GM12878 (cell line): ENCODE data around the gene ZDHHC5. TPM values are rescaled to one million over a fixed set of nuclear protein-coding genes. Genes with fewer than 3 reads are reported as not detected.

Experiments used
- ATAC-seq: fragments of 200-7000 bp; cut with Tn5 transposase; 3 replicates; pipeline ENCODE4 v1.9.1; 2020; ENCODE audit warnings: mild to moderate bottlenecking, moderate library complexity
- BruUV-seq: library from RNA; stranded (reverse); fragments of 400-500 nt; replicated peaks from 2 replicates; lab custom pipeline; 2021; lab: Mats Ljungman, UMichigan
- CTCF ChIA-PET: fragments of 300-600 bp; sonication (Branson Sonifier 250); formaldehyde crosslinking; extraction: SDS; loops from one replicate; lab custom pipeline; 2021; ENCODE audit warnings: inconsistent platforms; lab: Yijun Ruan, JAX
- POLR2A ChIA-PET: fragments of 350-600 bp; formaldehyde crosslinking; extraction: SDS; loops from one replicate; lab custom pipeline; 2021; ENCODE audit warnings: inconsistent platforms; lab: Charles Lee
- RAD21 ChIA-PET: fragments of 300-600 bp; sonication (Branson Sonifier 250); formaldehyde crosslinking; loops from one replicate; lab custom pipeline; 2023; ENCODE audit warnings: antibody characterized with exemption; ENCODE audit not compliant: unreplicated experiment; lab: Charles Lee
- SMC1A ChIA-PET: fragments of 300-600 bp; sonication (Branson Sonifier 250); formaldehyde crosslinking; loops from one replicate; lab custom pipeline; 2023; ENCODE audit not compliant: unreplicated experiment, uncharacterized antibody; lab: Charles Lee
- DNase-seq: peaks from one replicate; pipeline ENCODE4 v3.0.0-alpha.2; 2011; ENCODE audit warnings: low read depth, low spot score
- FAIRE-seq: peaks from 3 replicates; lab custom pipeline; 2011; peaks lifted over from hg19 to GRCh38; lab: Jason Lieb, UNC
- H2AFZ ChIP-seq: 2 replicates; pipeline ENCODE4 v1.6.0; 2011; ENCODE audit warnings: low read depth, low read length, control low read depth; ENCODE audit not compliant: control insufficient read depth
- H3K27ac ChIP-seq: 2 replicates; pipeline ENCODE4 v1.5.1; 2011; ENCODE audit warnings: control low read depth; ENCODE audit not compliant: control insufficient read depth, insufficient read depth
- H3K27me3 ChIP-seq, 2 experiments: replicated peaks in 1 of 2; 2 replicates each; pipeline versions ENCODE4 v1.6.0 to v1.6.1; 2011; ENCODE audit warnings: low read length in 1 of 2; ENCODE audit not compliant: control insufficient read depth in 2 of 2, insufficient read depth in 2 of 2
- H3K36me3 ChIP-seq, 2 experiments: 2 replicates each; pipeline ENCODE4 v1.5.1; 2011; ENCODE audit warnings: low read length in 1 of 2; ENCODE audit not compliant: control insufficient read depth in 2 of 2, insufficient read depth in 2 of 2
- H3K4me1 ChIP-seq: 2 replicates; pipeline ENCODE4 v1.6.1; 2011; ENCODE audit warnings: mild to moderate bottlenecking, low read length, moderate library complexity, mixed read lengths; ENCODE audit not compliant: control insufficient read depth, insufficient read depth
- H3K4me2 ChIP-seq: 2 replicates; pipeline ENCODE4 v1.6.0; 2011; ENCODE audit warnings: control low read depth; ENCODE audit not compliant: control insufficient read depth, insufficient read depth
- H3K4me3 ChIP-seq: fragments of 200-600 bp; sonication (generic); 2 replicates; pipeline ENCODE4 v1.5.1; 2016
- H3K79me2 ChIP-seq: 2 replicates; pipeline ENCODE4 v1.6.0; 2011; ENCODE audit warnings: low read length; ENCODE audit not compliant: control insufficient read depth, insufficient read depth
- H3K9ac ChIP-seq: 2 replicates; pipeline ENCODE4 v1.8.0; 2011; ENCODE audit warnings: low read length, control low read depth, mixed read lengths; ENCODE audit not compliant: control insufficient read depth, insufficient read depth
- H3K9me3 ChIP-seq: replicated peaks from 3 replicates; pipeline ENCODE4 v1.5.1; 2011; ENCODE audit warnings: mild to moderate bottlenecking, low read length; ENCODE audit not compliant: control insufficient read depth, insufficient read depth
- H4K20me1 ChIP-seq: 2 replicates; pipeline ENCODE4 v1.6.0; 2011; ENCODE audit not compliant: control insufficient read depth, insufficient read depth
- E2F4 ChIP-seq: IDR thresholded peaks from 2 replicates; pipeline ENCODE4 v1.6.1; 2012; ENCODE audit warnings: low read depth, low read length, improper control_type of control experiment
- EP300 ChIP-seq, 2 experiments: fragments of 150-350 bp in 1 of 2; IDR thresholded peaks; 2 replicates each; pipeline ENCODE4 v1.6.1; 2011 to 2012; ENCODE audit warnings: low read depth in 2 of 2, low read length in 2 of 2, borderline replicate concordance in 1 of 2, improper control_type of control experiment in 1 of 2, inconsistent platforms in 1 of 2; ENCODE audit not compliant: control insufficient read depth in 1 of 2
- EZH2 ChIP-seq: IDR thresholded peaks from 2 replicates; pipeline ENCODE4 v1.6.1; 2012; ENCODE audit warnings: low read depth, mild to moderate bottlenecking, control low read depth, inconsistent platforms, low read length, borderline replicate concordance; ENCODE audit not compliant: control insufficient read depth
- NFYB ChIP-seq: IDR thresholded peaks from 2 replicates; pipeline ENCODE4 v1.6.1; 2011; ENCODE audit warnings: low read depth, mild to moderate bottlenecking, low read length, improper control_type of control experiment, moderate library complexity; ENCODE audit not compliant: insufficient read depth
- PAX5 ChIP-seq: IDR thresholded peaks from 2 replicates; pipeline ENCODE4 v1.6.1; 2011; ENCODE audit warnings: low read depth, low read length, borderline replicate concordance
- RB1 ChIP-seq: fragments of 450-650 bp; formaldehyde crosslinking; IDR thresholded peaks from 2 replicates; pipeline ENCODE4 v1.6.1; 2017; ENCODE audit warnings: mild to moderate bottlenecking, borderline replicate concordance
- RFX5 ChIP-seq: IDR thresholded peaks from 2 replicates; pipeline ENCODE4 v1.6.1; 2011; ENCODE audit warnings: low read depth, low read length, improper control_type of control experiment
- YY1 ChIP-seq: IDR thresholded peaks from 2 replicates; pipeline ENCODE4 v1.6.1; 2011; ENCODE audit warnings: low read depth, mild to moderate bottlenecking, low read length
- ZNF24 ChIP-seq: fragments of 450-650 bp; IDR thresholded peaks from 2 replicates; pipeline ENCODE4 v1.6.1; 2017; ENCODE audit warnings: antibody characterized with exemption, mild to moderate bottlenecking
- WGBS: methylation state at CpG from one replicate; pipeline ENCODE4 v1.1.6; 2016; ENCODE audit warnings: low lambda C conversion rate; ENCODE audit not compliant: insufficient replicate concordance, insufficient coverage; ENCODE audit errors: missing lambda C conversion rate; 5-methylcytosine and 5-hydroxymethylcytosine counted together
- in situ Hi-C: fragments of 300-500 bp; cut with MboI; formaldehyde crosslinking; loops from 9 replicates; pipeline ENCODE4 v1.14.3; 2018; ENCODE audit warnings: mixed read lengths
- intact Hi-C: fragments of 100-400 bp; cut with micrococcal nuclease; formaldehyde crosslinking; loops from one replicate; pipeline ENCODE4 v1.14.2; 2022; ENCODE audit not compliant: unreplicated experiment
- polyA plus RNA-seq, 11 experiments: library from polyadenylated mRNA; depleted of rRNA in 4 of 11; unstranded in 6 of 11; stranded (reverse) in 5 of 11; fragments of >200 nt; fragmentation: Nextera tagmentation in 4 of 11; fragmentation: Illumina TruSeq in 1 of 11; extraction: Ambion mirVana in 4 of 11; extraction: Trizol in 1 of 11; gene quantifications; 1 replicate in 1 of 11; 2 replicates in 10 of 11; pipeline versions ENCODE4 v1.2.1 to v1.2.3, GENCODE V29; 2011 to 2016; ENCODE audit warnings: inconsistent platforms in 2 of 11, missing spikeins in 2 of 11, low read depth in 1 of 11
- total RNA-seq, 4 experiments: library from RNA; depleted of rRNA in 3 of 4; stranded (reverse); fragments of >200 nt in 3 of 4; fragmentation: Illumina TruSeq in 1 of 4; extraction: Trizol in 1 of 4; gene quantifications; 2 replicates each; pipeline versions ENCODE4 v1.2.1 to v1.2.3, GENCODE V29; 2013 to 2021
- TF ChIP-seq, protein P1 (sequence below): fragments of 450-650 bp; IDR thresholded peaks from 2 replicates; pipeline ENCODE4 v1.6.1; 2017; ENCODE audit warnings: mild to moderate bottlenecking

ZDHHC5 gene
- total and polyA plus RNA-seq, 10 of the 15 experiments (the other 5 are each of a cell fraction or from before 2014, with no cell fraction given): 3.9 to 61.3 (median 37.6) TPM

DNA sequence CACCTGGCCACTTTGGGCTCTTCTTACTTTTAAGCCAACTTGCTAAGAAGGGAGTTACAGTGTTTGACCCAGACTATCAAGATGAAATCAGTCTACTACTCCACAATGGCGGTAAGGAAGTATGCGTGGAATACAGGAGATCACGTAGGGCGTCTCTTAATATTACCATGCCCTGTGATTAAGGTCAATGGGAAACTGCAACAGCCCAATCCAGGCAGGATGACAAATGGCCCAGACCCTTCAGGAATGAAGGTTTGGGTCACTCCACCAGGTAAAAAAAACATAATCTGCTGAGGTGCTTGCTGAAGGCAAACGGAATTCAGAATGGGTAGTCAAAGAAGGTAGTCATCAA is 17.2 kb upstream of the ZDHHC5 start:
- CTCF ChIA-PET: no interaction called here
- no peaks in the 10 kb centered on the region for H4K20me1 ChIP-seq
- FAIRE-seq (no peak), DNase-seq (no peak), ATAC-seq (no peak)
- RAD21 ChIA-PET: no interaction called here
- H3K9me3 ChIP-seq: no peaks in the 10 kb centered on the region
- WGBS: 82% methylated on average over 5 of the region's 5 CpGs
- TF ChIP-seq PAX5 (no peak), RFX5 (no peak), E2F4 (no peak), ZNF24 (no peak), NFYB (no peak), EP300 (IDR thresholded peaks at IDR 0.05; ENCODE audit: borderline replicate concordance in 1 of 2, control insufficient read depth in 1 of 2, low read depth in 2 of 2, low read length in 2 of 2) (no peak), YY1 (no peak), EZH2 (no peak), RB1 (no peak)
- TF ChIP-seq, protein P1, sequence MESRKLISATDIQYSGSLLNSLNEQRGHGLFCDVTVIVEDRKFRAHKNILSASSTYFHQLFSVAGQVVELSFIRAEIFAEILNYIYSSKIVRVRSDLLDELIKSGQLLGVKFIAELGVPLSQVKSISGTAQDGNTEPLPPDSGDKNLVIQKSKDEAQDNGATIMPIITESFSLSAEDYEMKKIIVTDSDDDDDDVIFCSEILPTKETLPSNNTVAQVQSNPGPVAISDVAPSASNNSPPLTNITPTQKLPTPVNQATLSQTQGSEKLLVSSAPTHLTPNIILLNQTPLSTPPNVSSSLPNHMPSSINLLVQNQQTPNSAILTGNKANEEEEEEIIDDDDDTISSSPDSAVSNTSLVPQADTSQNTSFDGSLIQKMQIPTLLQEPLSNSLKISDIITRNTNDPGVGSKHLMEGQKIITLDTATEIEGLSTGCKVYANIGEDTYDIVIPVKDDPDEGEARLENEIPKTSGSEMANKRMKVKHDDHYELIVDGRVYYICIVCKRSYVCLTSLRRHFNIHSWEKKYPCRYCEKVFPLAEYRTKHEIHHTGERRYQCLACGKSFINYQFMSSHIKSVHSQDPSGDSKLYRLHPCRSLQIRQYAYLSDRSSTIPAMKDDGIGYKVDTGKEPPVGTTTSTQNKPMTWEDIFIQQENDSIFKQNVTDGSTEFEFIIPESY: no peak
- SMC1A ChIA-PET: no interaction called here
- H3K4me1 ChIP-seq: peaks cover 12% of the 10 kb centered on the region
- no peak overlapping the region for H3K4me3 ChIP-seq
- no peaks in the 10 kb centered on the region for H3K79me2 ChIP-seq
- H2AFZ ChIP-seq: no peak overlapping the region
- H3K9ac ChIP-seq: no peak overlapping the region
- intact Hi-C loops (no loop called here), in situ Hi-C loops (no loop called here)
- H3K27ac ChIP-seq: no peak overlapping the region
- peaks cover 12 to 17% of the 10 kb centered on the region in 2 experiments for H3K27me3 ChIP-seq
- POLR2A ChIA-PET: no interaction called here
- no peak overlapping the region for H3K4me2 ChIP-seq
- H3K36me3 ChIP-seq: no peaks in the 10 kb centered on the region
- BruUV-seq: no TSS peak
